Loucy (cell line): ENCODE measurements around the gene BCL2L13.

Experiments used
- H2AFZ ChIP-seq: fragments of 200-600 bp; sonication (generic); 2 replicates; pipeline ENCODE4 v1.6.0; 2016; ENCODE audit warnings: antibody characterized with exemption, mild to moderate bottlenecking, low read length, moderate library complexity
- H3F3A ChIP-seq: fragments of 200-600 bp; 2 replicates; pipeline ENCODE4 v1.6.0; 2016; ENCODE audit warnings: antibody characterized with exemption, low read depth, mild to moderate bottlenecking
- H3K27me3 ChIP-seq: fragments of 200-600 bp; sonication (generic); 2 replicates; pipeline ENCODE4 v1.6.1; 2014; ENCODE audit warnings: low read length, mild to moderate bottlenecking; ENCODE audit not compliant: insufficient read depth, poor library complexity, severe bottlenecking
- H3K36me3 ChIP-seq: fragments of 200-600 bp; sonication (generic); 2 replicates; pipeline ENCODE4 v1.6.1; 2016; ENCODE audit warnings: low read length; ENCODE audit not compliant: insufficient read depth
- H3K4me1 ChIP-seq: fragments of 200-600 bp; sonication (generic); 2 replicates; pipeline ENCODE4 v1.5.1; 2014; ENCODE audit warnings: low read length, mild to moderate bottlenecking; ENCODE audit not compliant: insufficient read depth, poor library complexity, severe bottlenecking
- H3K4me2 ChIP-seq: fragments of 200-600 bp; sonication (generic); 2 replicates; pipeline ENCODE4 v1.6.0; 2014; ENCODE audit warnings: antibody characterized with exemption, low read length, low read depth, mild to moderate bottlenecking; ENCODE audit not compliant: poor library complexity, severe bottlenecking
- H3K4me3 ChIP-seq: fragments of 200-600 bp; sonication (generic); 2 replicates; pipeline ENCODE4 v1.5.1; 2014; ENCODE audit warnings: low read length, mild to moderate bottlenecking, mixed read lengths; ENCODE audit not compliant: poor library complexity, severe bottlenecking
- H3K79me2 ChIP-seq: fragments of 200-600 bp; sonication (generic); 2 replicates; pipeline ENCODE4 v1.6.1; 2014; ENCODE audit warnings: low read length; ENCODE audit not compliant: insufficient read depth
- H3K9ac ChIP-seq: fragments of 200-600 bp; sonication (generic); 2 replicates; pipeline ENCODE4 v1.6.0; 2014; ENCODE audit warnings: mild to moderate bottlenecking, low read depth, low read length, moderate library complexity; ENCODE audit not compliant: poor library complexity, severe bottlenecking
- H3K9me2 ChIP-seq: fragments of 200-600 bp; sonication (generic); replicated peaks from 2 replicates; pipeline ENCODE4 v1.6.1; 2016; ENCODE audit warnings: low read depth, low read length, mixed read lengths
- H3K9me3 ChIP-seq: fragments of 200-600 bp; sonication (generic); 2 replicates; pipeline ENCODE4 v1.6.1; 2014; ENCODE audit warnings: mild to moderate bottlenecking, antibody characterized with exemption, low read length, low read depth; ENCODE audit not compliant: insufficient read depth
- H4K20me1 ChIP-seq: fragments of 200-600 bp; sonication (generic); 2 replicates; pipeline ENCODE4 v1.6.0; 2014; ENCODE audit warnings: antibody characterized with exemption, low read length, mild to moderate bottlenecking; ENCODE audit not compliant: insufficient read depth, poor library complexity, severe bottlenecking
- CTCF ChIP-seq: fragments of 200-600 bp; sonication (generic); conservative IDR thresholded peaks from 2 replicates; pipeline ENCODE4 v1.5.1; 2014; ENCODE audit warnings: mild to moderate bottlenecking, antibody characterized with exemption, low read length
- EZH2phosphoT487 ChIP-seq: fragments of 200-600 bp; IDR thresholded peaks from 2 replicates; pipeline ENCODE4 v1.6.1; 2018; ENCODE audit warnings: antibody characterized with exemption, mild to moderate bottlenecking, moderate library complexity, borderline replicate concordance

Gene BCL2L13

GRCh38 chr22:17712441-17712840 lies 73.9 kb downstream of the BCL2L13 start:
- H3F3A ChIP-seq: no peaks in the 10 kb centered on the region
- H3K9ac ChIP-seq: no peak overlapping the region
- no peaks in the 10 kb centered on the region for H3K9me2 ChIP-seq
- H3K36me3 ChIP-seq: no peaks in the 10 kb centered on the region
- no peak overlapping the region for H2AFZ ChIP-seq
- H3K79me2 ChIP-seq: no peaks in the 10 kb centered on the region
- no peak overlapping the region for H3K4me3 ChIP-seq
- H3K9me3 ChIP-seq: no peaks in the 10 kb centered on the region
- TF ChIP-seq EZH2phosphoT487 (no peak), CTCF (no peak)
- H3K4me1 ChIP-seq: peaks cover 2% of the 10 kb centered on the region
- H3K27me3 ChIP-seq: no peaks in the 10 kb centered on the region
- H3K4me2 ChIP-seq: no peak overlapping the region
- no peaks in the 10 kb centered on the region for H4K20me1 ChIP-seq

GRCh38 chr22:17716529-17716928 lies 78.0 kb downstream of the BCL2L13 start:
- Histone ChIP-seq H3K4me3 (no peak overlapping the region), H3K27me3 (no peaks in the 10 kb centered on the region), H3K9ac (no peak overlapping the region), H3K9me3 (no peaks in the 10 kb centered on the region), H3K9me2 (no peaks in the 10 kb centered on the region), H3F3A (no peaks in the 10 kb centered on the region), H3K79me2 (no peaks in the 10 kb centered on the region), H2AFZ (no peak overlapping the region), H3K4me2 (no peak overlapping the region), H4K20me1 (no peaks in the 10 kb centered on the region), H3K4me1 (no peaks in the 10 kb centered on the region), H3K36me3 (no peaks in the 10 kb centered on the region)
- TF ChIP-seq EZH2phosphoT487: no peak

- TF ChIP-seq CTCF (no peak), EZH2phosphoT487 (no peak)
- H2AFZ ChIP-seq: no peak overlapping the region
- no peak overlapping the region for H3K9ac ChIP-seq
- no peaks in the 10 kb centered on the region for H3K27me3 ChIP-seq
- no peaks in the 10 kb centered on the region for H3K79me2 ChIP-seq
- no peak overlapping the region for H3K4me2 ChIP-seq
- H3K36me3 ChIP-seq: no peaks in the 10 kb centered on the region
- no peak overlapping the region for H3K4me3 ChIP-seq
- no peaks in the 10 kb centered on the region for H3K9me3 ChIP-seq
- H4K20me1 ChIP-seq: no peaks in the 10 kb centered on the region
- no peaks in the 10 kb centered on the region for H3F3A ChIP-seq
- no peaks in the 10 kb centered on the region for H3K9me2 ChIP-seq
- H3K4me1 ChIP-seq: no peaks in the 10 kb centered on the region
Measured at GRCh38 chr22:17717708-17718107, 79.2 kb downstream of the BCL2L13 start.

GRCh38 chr22:17719911-17720310 lies 81.4 kb downstream of the BCL2L13 start:
- Histone ChIP-seq H3K27me3 (no peaks in the 10 kb centered on the region), H3F3A (no peaks in the 10 kb centered on the region), H3K9ac (no peak overlapping the region), H4K20me1 (no peaks in the 10 kb centered on the region), H3K4me1 (peaks cover 5% of the 10 kb centered on the region), H3K36me3 (no peaks in the 10 kb centered on the region), H3K4me3 (no peak overlapping the region), H3K4me2 (no peak overlapping the region), H3K9me2 (no peaks in the 10 kb centered on the region), H2AFZ (no peak overlapping the region), H3K79me2 (no peaks in the 10 kb centered on the region), H3K9me3 (no peaks in the 10 kb centered on the region)
- TF ChIP-seq EZH2phosphoT487 (no peak), CTCF (no peak)
